GM21515 (cell line): ENCODE data around the gene LZTS2.
A peak's percentile ranks its signal among the peaks of the same experiment; 100 is the strongest.

Source experiments
- ATAC-seq: cut with Tn5 transposase; IDR thresholded peaks from one replicate; pipeline ENCODE4 v1.9.1; 2021; ENCODE audit not compliant: unreplicated experiment

LZTS2 gene

DNA sequence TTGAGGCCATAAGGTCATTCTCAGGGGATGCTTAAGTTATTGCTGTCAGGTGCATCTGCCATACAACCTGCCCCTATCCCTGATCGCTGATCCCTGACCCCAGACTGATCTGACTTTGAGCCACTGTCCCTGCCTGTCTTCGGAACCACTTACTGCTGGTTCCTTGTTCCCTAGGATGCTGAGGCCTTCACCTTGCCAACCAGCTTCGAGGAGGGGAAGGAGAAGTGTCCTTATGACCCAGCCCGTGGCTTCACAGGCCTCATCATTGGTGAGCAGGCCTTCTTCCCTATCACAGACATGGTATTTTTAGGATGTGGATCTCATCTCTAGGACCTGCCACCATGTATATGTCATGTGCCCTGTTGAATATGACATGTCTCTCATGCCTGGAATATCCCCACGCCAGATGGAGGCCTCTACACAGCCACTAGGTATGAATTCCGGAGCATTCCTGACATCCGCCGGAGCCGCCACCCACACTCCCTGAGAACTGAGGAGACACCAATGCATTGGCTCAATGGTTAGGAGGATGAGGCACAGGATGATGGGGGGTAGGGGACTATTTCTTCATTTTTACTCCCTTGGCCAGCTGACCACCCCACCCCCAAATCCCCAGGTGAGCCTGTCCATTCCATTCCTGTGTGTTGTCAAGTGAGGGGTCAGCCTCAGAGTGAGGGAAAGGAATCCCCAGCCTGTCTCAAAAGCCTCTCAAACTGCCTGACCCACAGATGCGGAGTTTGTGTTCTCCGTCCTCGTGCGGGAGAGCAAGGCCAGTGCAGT, 21.3 kb upstream of the LZTS2 start:
- no peak for ATAC-seq

DNA sequence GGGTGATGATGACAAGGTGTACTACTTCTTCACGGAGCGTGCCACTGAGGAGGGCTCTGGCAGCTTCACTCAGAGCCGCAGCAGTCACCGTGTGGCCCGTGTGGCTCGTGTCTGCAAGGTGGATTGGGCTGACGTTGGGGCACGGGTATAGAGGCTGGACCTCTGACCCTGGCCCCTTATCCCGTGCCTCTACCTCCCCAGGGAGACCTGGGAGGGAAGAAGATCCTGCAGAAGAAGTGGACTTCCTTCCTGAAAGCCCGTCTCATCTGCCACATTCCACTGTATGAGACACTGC, 20.8 kb upstream of the LZTS2 start:
- ATAC-seq: no peak

DNA sequence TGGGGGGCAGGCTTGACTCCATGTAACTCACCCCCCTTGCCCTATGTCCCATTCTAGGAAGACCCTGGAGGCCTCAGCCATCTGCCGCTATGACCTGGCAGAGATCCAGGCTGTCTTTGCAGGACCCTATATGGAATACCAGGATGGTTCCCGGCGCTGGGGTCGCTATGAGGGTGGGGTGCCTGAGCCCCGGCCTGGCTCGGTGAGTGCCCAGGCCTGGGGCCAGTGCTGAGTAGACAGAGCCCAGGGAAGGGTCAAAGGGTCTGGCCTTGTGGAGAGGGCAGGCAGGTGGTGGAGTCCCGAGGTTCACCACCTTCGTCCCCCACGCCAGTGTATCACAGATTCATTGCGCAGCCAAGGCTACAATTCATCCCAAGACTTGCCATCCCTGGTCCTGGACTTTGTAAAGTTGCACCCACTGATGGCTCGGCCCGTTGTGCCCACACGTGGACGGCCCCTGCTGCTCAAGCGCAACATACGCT, 19.8 kb upstream of the LZTS2 start:
- no peak for ATAC-seq

DNA sequence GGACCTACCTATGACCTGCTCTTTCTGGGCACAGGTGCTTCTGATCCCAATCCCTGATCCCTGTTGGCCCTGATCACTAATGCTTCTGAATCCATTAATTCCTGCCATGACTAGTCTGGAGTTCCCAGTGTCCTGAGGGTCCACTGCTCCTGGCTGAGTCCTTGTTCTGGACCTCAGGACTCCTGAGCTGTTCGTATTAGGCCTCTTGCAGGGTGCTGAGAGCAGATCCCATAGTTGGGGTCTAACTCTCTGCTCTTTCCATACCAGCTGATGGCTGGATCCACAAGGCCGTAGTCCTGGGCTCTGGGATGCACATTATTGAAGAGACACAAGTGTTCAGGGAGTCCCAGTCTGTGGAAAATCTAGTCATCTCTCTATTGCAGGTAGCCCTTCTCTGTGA, 19.3 kb upstream of the LZTS2 start:
- ATAC-seq: no peak

DNA sequence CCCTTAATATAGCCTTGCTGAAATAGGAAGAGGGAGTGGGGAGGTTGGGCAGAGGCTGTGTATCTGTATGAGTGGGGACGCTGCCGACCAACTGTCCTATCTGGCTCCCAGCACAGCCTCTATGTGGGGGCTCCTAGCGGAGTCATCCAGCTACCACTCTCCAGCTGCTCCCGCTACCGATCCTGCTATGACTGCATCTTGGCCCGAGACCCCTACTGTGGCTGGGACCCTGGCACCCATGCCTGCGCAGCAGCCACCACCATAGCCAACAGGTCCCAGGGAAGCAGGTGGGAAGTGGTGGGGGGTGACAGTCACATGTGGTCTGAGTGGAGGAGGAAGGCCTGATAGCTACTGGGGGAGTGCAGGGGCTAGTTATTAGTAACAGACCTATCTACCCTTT, 18.9 kb upstream of the LZTS2 start:
- ATAC-seq: no peak

DNA sequence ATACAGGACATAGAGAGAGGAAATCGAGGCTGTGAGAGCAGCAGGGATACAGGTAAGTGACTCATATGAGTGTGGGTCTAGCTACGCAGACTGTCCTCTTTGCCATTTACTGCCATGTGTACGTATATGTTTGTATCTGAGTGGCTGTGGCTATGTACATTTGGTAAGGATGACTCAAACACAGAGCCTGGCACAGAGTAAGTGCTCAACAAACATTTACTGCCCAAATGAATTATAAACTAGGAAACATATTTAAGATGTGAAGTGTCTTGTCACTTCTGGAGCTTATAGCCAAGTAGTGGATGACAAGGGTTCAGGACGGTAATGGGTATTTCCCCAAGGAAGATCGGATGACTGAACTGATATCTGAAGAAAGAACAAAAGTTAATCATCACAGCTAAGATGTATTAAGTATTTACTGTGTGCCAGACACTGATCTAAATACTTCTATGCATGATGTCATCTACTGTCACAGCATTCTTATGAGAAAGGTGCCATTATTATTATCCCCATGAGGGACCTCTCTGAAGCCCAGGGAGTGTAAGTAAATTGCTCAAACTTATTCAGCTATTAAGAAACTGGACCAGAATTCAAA, 18.3 kb upstream of the LZTS2 start:
- no peak for ATAC-seq

DNA sequence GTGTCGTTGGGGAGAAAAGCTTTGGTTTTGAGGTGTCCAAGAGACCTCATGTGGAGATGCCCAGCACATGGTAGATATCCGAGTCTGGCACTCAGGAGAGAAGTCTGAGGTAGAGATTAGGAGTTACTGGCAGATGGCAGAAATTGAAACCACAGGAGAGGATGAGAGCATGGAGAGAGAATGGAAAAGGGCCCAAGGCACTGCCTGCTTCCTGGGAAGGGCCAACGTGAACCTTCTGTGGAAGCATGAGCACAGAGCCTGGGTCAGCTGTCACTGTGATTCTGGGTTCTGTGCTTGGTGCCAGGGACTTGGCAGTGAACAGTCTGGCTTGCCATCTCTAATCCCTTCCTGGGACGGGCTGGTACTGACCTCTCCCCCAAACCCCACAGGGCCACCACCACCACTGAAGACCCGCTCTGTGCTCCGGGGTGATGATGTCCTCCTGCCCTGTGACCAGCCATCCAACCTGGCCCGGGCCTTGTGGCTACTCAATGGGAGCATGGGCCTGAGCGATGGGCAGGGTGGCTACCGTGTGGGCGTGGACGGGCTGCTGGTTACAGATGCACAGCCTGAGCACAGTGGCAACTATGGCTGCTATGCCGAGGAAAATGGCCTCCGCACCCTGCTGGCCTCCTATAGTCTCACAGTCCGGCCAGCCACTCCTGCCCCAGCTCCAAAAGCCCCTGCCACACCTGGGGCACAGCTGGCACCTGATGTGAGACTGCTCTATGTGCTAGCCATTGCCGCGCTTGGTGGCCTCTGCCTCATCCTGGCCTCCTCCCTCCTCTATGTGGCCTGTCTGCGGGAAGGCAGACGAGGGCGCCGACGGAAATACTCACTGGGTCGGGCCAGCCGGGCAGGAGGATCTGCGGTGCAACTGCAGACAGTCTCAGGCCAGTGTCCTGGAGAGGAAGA, 16.4 kb upstream of the LZTS2 start:
- ATAC-seq: no peak

DNA sequence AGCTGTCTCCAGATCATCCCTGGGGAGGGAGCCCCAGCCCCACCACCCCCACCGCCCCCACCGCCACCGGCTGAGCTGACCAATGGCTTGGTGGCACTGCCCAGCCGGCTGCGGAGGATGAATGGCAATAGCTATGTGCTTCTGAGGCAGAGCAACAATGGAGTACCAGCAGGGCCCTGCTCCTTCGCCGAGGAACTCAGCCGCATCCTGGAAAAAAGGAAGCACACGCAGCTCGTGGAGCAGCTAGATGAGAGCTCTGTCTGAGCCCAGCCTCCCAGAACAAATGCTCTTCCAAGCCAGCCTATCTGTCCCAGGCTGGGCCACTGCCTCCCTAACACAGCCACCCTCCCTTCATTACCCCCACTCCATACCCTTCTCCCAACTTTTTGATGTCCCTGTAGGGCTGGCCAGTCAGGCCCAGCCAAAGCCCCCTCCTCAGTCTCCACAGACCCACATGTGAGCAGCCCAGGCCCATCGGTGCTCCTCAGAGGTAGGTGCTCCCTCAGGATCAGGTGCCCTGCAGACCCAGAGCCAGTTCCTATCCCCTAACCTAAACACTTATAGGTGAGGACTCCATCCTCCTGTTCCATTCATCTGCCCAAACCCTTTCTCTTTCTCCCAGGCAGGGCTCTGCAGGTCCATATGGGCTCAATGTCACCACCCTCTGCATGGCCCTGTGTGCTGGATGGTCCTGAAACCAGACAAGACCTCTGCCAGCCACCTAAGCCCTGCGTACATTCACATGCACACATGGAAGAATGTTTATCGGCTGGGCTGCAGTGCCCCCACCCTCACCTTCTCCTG, 15.5 kb upstream of the LZTS2 start:
- ATAC-seq: no peak

DNA sequence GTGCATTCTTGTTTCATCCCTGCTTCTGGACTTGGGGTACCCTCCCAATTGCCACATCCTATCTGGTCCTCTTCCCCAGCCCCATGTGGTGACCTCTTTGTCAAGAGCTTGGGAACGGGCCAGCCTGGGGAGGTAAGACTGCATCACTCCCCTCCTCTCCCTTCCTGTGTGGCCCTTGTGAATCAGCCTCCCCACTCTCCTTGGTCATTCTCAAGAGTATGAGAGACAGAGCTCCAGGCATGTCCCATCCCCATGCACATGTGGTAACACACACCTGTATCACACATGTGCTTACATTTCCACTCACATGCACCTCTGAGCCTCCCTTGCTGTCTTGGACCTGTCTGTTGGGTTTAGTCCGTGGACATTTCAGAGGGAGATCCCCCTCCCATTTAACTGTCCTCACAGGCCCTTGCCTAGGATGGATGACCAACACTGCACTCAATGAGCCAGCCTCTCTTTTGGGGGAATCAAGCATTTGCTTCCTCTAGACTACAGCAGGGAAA, 14.9 kb upstream of the LZTS2 start:
- ATAC-seq: no peak

DNA sequence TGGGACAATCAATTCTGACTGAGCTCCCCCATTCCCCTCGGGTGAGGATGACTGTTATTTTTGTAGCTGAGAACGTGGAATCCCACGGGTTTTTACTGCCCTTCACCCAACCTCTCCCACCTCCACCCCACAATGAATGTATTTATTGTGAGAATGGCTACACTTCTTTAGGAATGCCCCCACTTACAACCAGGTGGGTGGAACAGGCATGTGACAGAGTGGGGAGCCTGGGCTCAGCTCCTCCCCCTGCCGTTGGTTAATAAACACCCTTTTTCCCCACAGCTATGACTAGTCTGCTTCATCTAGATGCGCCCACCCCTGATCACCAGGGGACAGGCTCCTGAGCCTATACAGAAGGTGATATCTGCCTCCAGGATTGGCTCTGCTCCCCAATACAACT, 14.3 kb upstream of the LZTS2 start:
- ATAC-seq: no peak

DNA sequence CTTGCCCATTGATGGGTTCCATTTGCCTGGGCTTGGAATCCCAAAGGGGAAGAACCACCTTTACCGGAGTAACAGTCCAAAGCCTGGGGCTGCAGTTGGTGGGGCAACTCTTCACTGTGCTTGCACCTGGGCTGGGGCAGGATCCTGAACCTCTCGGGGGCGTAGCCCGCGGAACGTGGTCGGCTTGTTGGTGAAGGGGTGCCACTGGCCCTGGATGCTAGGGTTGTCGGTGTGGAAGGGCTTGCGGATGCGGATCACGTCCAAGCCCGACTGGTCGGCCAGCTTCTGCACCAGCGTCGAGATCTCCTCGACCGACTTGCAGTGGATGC, 13.0 kb upstream of the LZTS2 start:
- ATAC-seq: no peak

DNA sequence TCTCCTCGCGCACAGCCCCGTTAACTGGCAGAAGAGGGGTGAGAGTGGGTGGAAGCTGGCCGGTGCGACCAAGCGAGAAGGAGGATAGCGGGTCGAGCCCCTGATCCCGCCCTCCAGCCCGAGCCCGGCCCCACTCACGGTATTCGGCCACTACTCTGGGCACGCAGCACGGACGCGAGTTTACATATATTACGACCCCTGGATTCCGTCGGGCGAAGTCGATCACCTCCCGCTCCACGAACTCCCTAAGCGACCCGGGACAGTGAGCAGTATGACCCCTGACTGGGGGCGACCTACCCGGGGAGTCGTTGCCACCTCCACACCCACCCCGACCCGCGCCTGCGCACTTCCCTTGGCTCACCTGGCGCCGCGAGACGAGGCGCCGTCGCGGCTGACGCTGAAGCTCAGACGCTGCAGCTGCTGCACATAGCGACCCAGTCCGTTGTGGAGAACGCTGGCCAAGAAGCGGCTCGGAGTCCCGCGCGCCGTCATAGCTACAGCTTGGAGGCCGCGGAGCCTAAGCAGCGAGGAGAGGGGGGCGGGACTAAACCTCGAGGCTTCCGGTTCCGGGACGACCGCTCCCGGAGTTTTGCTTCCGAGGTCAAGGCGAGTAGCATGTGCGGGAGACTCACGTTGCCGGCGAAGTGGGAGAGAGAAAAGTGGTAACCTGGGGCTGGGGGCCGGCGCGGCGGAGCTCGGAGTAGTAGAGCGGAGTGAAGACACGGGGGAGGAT, 12.5 kb upstream of the LZTS2 start, which contains the start of the genes MRPL43 and TWNK:
Gene MRPL43 (minus strand): TSS at position 546 of the 733 bp plus-strand sequence. CDS start 54 bp downstream, at position 492.
Gene TWNK (plus strand): TSS at position 592 of the 733 bp plus-strand sequence. CDS start 668 bp downstream, outside the sequence.
- ATAC-seq: peak; percentile 59

DNA sequence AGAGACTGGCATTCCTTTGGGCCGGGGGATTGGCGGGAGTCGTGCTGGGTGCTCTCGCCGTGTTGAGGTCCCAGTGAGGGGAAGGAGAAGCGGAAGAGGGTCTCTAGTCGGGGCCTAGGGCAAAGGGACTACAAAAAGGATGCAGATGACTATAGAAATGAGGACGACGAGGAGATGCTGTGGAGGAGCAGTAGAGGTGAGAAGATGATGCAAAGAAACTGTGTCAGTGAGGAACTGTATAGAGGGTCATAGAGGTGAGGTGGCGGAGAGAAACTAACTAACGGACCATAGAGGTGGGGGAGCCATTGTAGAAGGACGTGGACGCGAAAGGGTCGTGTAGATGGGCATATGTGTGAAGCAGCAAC, 11.9 kb upstream of the LZTS2 start:
- ATAC-seq: no peak

DNA sequence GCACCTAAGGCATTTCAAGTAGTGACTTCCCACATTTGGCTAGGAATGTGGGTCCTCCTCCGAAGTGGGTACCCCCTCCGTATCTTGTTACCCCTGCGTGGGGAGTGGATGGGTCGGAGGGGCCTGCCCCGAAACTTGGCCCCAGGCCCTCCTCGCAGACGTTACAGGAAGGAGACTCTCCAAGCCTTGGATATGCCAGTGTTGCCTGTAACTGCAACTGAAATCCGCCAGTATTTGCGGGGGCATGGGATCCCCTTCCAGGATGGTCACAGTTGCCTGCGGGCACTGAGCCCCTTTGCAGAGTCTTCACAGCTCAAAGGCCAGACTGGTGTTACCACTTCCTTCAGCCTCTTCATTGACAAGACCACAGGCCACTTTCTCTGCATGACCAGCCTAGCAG, 11.4 kb upstream of the LZTS2 start:
- no peak for ATAC-seq

DNA sequence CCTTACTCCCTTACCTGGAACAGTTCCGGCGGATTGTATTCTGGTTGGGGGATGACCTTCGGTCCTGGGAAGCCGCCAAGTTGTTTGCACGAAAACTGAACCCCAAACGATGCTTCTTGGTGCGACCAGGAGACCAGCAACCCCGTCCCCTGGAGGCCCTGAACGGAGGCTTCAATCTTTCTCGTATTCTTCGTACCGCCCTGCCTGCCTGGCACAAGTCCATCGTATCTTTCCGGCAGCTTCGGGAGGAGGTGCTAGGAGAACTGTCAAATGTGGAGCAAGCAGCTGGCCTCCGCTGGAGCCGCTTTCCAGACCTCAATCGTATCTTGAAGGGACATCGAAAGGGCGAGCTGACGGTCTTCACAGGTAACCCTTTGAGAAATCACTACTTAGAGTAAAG, 10.5 kb upstream of the LZTS2 start:
- no peak for ATAC-seq

DNA sequence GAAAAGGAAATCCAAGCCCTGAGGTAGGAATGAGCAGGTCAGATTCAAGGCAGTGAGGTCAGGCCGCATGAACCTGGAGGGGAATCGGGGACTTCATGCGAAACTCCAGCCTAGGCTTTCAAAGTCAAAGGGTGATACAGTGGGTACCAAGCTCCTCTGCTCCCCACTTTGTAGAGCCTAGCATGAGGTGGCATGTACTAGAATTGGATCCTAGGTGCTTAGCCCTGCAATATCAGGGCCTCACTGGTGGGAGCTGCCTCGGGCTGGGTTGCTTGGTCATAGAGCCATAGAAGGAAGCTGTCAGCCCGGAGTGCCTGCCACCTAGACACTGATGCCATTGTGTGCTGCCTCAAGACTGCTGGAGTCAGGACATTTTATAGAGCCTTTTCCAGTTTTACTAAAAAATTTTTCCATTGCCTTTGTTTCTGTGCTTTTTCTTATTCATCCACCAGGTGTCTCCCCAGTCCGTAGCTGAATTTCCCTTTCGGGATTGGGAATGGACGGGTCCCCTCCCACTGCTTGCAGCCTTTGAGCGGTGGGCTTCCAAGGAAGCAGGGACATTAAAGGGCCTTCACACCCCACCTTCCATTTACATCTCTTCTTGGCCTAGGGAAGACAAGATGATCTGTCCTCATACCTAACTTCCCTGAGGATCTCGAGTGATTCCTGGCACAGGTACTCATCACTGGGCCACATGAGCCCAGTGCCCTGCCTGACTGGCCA, 5.5 kb upstream of the LZTS2 start:
- no peak for ATAC-seq

DNA sequence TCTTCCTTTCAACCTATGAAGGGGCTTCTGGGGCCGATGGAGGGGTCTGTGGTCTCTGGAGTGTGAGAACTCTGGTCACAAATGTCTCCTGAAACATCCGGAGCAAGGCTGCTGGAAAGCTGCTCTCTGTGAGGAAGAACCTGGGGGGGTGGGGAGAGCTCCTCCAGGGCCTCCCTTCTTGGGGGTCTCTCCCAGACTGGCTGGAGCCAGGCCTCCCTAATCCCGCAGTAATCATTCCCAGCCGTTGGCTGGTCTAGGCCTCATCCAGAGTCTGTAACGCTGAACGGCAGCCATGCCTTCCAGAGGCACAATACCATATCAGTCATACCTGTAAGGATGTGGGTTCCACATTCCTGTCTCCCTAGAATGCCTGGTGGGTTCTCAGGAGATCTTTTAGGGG, 4.4 kb upstream of the LZTS2 start:
- no peak for ATAC-seq

DNA sequence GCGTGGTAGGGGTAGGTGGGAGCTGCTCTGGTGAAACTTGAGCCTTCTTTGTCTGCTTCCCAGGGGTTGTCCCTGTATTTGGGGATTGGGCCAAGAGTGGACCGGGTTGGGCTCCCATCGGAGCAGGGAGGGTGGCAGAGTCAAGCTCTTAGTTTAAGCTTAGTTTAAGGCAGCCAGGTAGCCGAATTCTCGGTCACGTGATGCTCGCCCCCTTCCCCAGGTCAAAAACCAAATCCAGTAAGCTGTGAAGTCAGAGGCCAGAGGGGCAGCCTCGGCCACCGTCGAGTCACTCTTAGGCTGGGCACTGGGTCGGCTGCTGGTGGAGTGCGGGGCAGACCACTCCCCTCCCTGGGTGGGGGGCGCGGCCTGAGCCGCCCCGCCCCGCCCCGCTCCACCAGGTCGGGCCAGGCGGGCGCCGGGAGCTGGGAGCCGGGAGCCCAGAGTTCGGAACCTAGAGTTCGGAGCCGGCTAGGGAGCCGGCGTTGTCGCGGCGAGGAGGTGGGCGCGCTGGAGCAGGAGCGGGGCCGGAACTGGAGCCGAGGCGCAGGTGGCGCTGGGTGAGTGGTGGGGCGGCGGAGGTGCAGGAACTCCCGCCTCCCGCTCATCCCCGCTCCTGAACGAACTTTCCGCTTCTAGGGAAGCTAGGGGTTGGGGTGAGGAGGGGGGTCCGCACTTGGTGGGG, 2.8 kb upstream of the LZTS2 start:
- no peak for ATAC-seq
